ENCODE data around the gene GALNS.

The GALNS gene

DNA sequence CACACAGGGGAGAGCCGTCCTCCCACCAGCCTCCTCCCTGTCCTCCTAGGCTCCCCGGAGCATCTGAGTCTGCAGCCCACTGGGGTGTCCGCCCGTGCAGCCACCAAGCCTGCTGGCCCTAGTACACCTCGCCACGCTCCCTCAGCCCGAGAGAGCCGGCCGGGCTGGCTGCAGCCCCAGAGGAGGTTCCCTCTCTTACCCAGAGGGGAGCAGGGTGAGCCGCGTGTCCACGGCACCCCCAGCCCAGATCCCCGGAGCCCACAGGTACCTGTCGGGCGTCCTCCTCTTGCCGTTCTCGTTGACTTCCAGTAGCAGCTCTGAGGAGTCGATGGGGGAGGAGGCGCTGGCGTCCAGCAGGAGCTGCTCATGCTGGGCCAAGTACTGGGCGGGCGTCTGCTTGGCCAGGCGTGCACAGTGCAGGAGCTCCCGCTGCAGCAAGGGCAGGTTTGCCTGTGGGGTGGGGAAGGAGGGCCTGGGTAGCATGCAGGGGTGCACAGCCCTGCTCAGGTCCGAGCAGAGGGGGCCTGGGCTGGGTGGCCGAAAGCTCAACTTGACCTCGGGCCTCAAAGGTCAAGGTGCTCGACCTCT lies 29.0 kb upstream of the GALNS start:
- Mint-ChIP-seq H3K9me3 (no peaks in the 10 kb centered on the region), H3K27me3 (ENCODE audit: low read depth) (peaks cover 13% of the 10 kb centered on the region), H3K36me3 (ENCODE audit: low read depth) (no peaks in the 10 kb centered on the region), H3K4me1 (peaks cover 17% of the 10 kb centered on the region), H3K4me3 (no peak overlapping the region), H3K27ac (no peak overlapping the region)
- TF ChIP-seq CTCF (IDR thresholded peaks at IDR 0.05; ENCODE audit: unreplicated experiment in 3 of 3) = no peak

- Mint-ChIP-seq H3K36me3 (ENCODE audit: low read depth) (no peaks in the 10 kb centered on the region), H3K4me1 (peaks cover 25% of the 10 kb centered on the region), H3K27me3 (ENCODE audit: low read depth) (peaks cover 13% of the 10 kb centered on the region), H3K9me3 (no peaks in the 10 kb centered on the region), H3K27ac (no peak overlapping the region), H3K4me3 (peak overlapping the region in 1 of 3 experiments; percentile 19)
- no peak for TF ChIP-seq CTCF (IDR thresholded peaks at IDR 0.05; ENCODE audit: unreplicated experiment in 3 of 3)
Observed at GRCh38 chr16:88884569-88885271, 28.0 kb upstream of the GALNS start.

GRCh38 chr16:88883946-88884345 lies 27.2 kb upstream of the GALNS start:
- H3K9me3 Mint-ChIP-seq = no peaks in the 10 kb centered on the region
- peaks cover 13% of the 10 kb centered on the region for H3K27me3 Mint-ChIP-seq (ENCODE audit: low read depth)
- H3K4me1 Mint-ChIP-seq = peaks cover 26% of the 10 kb centered on the region
- no peak overlapping the region for H3K27ac Mint-ChIP-seq
- TF ChIP-seq CTCF (IDR thresholded peaks at IDR 0.05; ENCODE audit: unreplicated experiment in 3 of 3) = no peak
- no peaks in the 10 kb centered on the region for H3K36me3 Mint-ChIP-seq (ENCODE audit: low read depth)
- H3K4me3 Mint-ChIP-seq = peak overlapping the region in 1 of 3 experiments; percentile 41

GRCh38 chr16:88883117-88883895 lies 26.6 kb upstream of the GALNS start:
- Mint-ChIP-seq H3K4me3 (peak overlapping the region in 1 of 3 experiments; percentile 42), H3K9me3 (no peaks in the 10 kb centered on the region), H3K27ac (peak overlapping the region in 2 of 3 experiments; percentile 33 to 48), H3K4me1 (peaks cover 26% of the 10 kb centered on the region), H3K36me3 (ENCODE audit: low read depth) (no peaks in the 10 kb centered on the region), H3K27me3 (ENCODE audit: low read depth) (peaks cover 13% of the 10 kb centered on the region)
- TF ChIP-seq CTCF (IDR thresholded peaks at IDR 0.05; ENCODE audit: unreplicated experiment in 3 of 3) = no peak

- no peak for TF ChIP-seq CTCF (IDR thresholded peaks at IDR 0.05; ENCODE audit: unreplicated experiment in 3 of 3)
- no peaks in the 10 kb centered on the region for H3K9me3 Mint-ChIP-seq
- peak overlapping the region in 1 of 3 experiments; percentile 62 for H3K27ac Mint-ChIP-seq
- H3K36me3 Mint-ChIP-seq (ENCODE audit: low read depth) = no peaks in the 10 kb centered on the region
- H3K27me3 Mint-ChIP-seq (ENCODE audit: low read depth) = peaks cover 13% of the 10 kb centered on the region
- H3K4me1 Mint-ChIP-seq = peaks cover 26% of the 10 kb centered on the region
- H3K4me3 Mint-ChIP-seq = peak overlapping the region in 1 of 3 experiments; percentile 27
Observed at GRCh38 chr16:88882358-88883030, 25.7 kb upstream of the GALNS start.
